OCI-LY3 (cell line): ENCODE data around the gene CD96.

Experiments
- EZH2phosphoT487 ChIP-seq: fragments of 200-600 bp; shearing (Covaris generic); IDR thresholded peaks from 2 replicates; pipeline ENCODE4 v1.6.1; 2018; ENCODE audit warnings: antibody characterized with exemption, mixed run types, low read depth
- TF ChIP-seq, protein P1 (sequence below): fragments of 200-600, 300-600 bp; sonication (generic); IDR thresholded peaks from 2 replicates; pipeline ENCODE4 v1.5.1; 2014; ENCODE audit warnings: antibody characterized with exemption, low read length, low read depth

DNA sequence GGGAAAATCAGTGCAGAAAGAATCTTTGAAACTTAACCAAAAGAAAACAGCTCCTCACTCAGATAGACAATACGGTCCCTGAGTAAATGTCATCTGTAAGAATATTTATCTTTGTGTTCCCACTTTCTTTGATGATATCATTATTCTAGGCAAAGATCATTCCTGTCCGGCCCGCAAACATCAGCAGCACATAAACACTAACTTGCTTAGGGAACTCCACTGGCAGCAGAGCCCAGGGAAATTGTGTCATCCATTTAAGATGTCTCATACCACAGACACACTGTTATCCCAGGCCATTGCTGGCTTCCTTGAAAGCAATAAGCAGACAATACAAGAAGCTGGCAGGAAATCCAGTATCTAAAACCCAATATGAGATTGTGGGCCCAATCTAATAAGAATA lies 20.1 kb upstream of the CD96 start:
- TF ChIP-seq, protein P1, sequence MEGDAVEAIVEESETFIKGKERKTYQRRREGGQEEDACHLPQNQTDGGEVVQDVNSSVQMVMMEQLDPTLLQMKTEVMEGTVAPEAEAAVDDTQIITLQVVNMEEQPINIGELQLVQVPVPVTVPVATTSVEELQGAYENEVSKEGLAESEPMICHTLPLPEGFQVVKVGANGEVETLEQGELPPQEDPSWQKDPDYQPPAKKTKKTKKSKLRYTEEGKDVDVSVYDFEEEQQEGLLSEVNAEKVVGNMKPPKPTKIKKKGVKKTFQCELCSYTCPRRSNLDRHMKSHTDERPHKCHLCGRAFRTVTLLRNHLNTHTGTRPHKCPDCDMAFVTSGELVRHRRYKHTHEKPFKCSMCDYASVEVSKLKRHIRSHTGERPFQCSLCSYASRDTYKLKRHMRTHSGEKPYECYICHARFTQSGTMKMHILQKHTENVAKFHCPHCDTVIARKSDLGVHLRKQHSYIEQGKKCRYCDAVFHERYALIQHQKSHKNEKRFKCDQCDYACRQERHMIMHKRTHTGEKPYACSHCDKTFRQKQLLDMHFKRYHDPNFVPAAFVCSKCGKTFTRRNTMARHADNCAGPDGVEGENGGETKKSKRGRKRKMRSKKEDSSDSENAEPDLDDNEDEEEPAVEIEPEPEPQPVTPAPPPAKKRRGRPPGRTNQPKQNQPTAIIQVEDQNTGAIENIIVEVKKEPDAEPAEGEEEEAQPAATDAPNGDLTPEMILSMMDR: no peak
- no peak for TF ChIP-seq EZH2phosphoT487
